ENCODE data around the gene GSTA4.
"Not testable (repeated sequence)": the region's sequence is repeated elsewhere in the genome, so short reads cannot be mapped to it uniquely, and the experiment has no call there.

Gene GSTA4

DNA sequence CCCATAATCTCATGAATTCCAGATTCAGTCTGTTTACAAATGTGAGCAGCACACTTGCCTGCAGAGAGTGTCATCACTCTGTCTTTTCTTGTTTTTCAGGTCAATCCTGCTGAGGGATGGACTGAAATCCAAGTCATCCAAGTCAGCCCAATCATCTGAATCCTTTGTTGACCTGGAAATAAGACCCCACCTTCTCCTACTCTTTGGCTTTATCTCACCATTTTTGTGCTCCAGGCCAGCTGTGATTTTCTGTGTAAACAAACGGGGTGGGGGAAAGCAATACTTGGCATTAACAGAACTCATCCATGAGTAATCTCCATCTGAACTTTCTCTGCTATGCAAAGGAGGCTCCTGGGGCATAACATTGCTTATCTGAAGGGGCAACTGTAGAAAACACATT, 16.9 kb upstream of the GSTA4 start:
- no peak for DNase-seq

DNA sequence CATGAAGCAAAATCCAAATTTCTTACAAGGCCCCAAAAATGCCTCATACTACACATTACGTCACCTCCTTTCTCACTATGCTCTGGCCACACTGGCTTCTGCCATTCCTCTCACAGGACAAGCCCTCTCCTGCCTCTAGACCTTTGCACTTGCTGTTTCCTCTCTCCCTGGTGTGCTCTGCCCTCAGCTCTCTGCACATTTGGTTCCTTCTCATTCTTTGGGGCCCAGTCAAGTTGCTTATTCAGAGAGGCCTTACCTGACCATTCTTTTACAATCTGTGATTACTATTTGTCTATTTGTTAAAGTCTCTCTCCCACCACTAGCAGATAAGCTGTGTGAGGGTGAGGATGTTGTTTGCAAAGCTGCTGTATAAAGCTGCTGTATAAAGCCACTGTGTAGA, 15.4 kb upstream of the GSTA4 start:
- DNase-seq, result no peak

DNA sequence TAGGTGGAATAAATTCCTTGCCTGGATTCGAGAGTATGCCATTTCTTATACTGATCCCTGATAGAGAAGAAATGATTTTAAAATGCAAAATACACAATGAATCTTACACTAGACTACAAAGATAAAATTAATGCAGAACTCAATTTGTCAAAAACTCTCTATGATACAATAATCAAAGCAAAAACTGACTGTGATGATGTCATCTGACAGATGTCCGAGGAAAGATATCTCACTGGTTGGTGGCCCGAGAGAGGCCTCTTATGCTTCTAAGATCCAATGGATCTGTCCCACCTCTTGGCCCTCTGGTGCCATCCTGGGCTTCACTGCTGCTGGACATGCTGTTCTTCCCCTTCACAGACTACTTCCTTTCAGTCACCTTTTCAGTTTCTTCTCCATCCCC, 14.4 kb upstream of the GSTA4 start:
- DNase-seq, result no peak

DNA sequence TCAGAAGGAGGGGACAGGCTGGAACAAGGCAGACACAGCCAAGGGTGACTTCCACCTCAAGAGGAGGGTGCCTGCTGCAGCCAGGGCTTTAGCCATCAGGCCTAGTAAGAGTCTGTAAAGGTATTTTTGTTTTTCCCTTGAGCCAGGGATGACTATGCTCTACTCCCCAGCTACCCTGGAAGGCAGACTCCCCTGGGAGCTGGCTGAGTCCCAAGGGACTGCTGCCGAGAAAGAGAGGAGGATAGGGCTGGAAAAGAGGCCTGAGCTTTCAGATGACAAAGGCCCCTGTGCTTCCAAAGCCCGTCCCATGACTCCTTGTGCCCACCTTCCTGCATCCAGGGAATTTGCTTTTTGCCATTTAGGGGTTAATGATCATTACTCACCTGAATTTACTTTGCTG, 14.0 kb upstream of the GSTA4 start:
- no peak for DNase-seq

GRCh38 chr6:53008192-53008687, 13.2 kb upstream of the GSTA4 start:
- DNase-seq, result not testable (repeated sequence)

- no peak for DNase-seq
Measured at GRCh38 chr6:53005663-53006250, 10.7 kb upstream of the GSTA4 start.

DNA sequence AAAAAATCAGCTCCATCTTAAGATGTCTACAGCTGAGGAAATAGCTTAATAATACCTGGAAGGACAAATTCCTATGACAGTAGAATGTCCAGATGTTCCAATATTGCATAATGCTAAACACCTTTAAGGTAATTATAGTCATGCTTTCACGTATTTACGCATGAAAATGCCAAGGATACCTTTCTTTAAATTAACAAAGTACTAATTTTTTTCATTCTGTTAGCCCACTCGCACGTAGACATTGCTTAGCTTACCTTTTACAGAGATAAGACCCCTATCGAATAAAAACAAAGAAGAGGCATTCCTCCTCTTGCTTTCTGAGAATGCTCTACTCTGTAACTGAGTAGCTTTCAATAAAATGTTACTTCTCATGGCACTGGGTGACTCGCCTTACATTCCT, 4.4 kb upstream of the GSTA4 start:
- no peak for DNase-seq

- no peak for DNase-seq
Measured at GRCh38 chr6:52998603-52999002, 3.5 kb upstream of the GSTA4 start.

DNA sequence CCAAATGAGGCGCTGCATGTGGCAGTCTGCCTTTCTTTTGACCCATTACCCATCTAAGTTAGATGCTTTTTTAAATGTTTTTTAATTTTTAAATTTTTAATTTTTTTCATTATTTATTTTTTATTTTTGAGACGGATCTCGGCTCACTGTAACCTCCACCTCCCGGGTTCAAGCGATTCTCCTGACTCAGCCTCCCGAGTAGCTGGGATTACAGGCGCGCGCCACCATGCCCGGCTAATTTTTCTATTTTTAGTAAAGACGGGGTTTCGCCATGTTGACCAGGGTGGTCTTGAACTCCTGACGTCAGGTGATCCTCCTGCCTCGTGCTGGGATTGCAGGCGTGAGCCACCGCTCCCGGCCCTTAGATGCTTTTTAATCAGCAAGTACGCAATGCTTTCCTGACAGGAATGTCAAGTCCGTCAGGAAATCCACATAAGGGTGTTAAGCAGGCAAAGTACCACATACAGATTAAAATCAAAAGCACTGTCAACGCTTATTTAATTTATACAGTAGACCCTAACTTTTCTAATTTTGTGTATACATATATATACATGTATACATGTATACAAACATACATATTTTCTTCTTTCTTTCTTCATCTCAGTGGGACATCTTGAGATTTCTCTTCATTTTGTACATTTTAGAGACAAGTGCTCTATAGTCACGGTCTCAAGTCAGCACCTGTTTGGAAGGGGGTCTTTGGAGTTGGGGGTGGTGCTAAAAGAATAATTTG, 995 bp upstream of the GSTA4 start:
- DNase-seq, result peak; percentile 58

GRCh38 chr6:52994839-52995088, 320 bp downstream of the GSTA4 start:
- DNase-seq, result no peak

DNA sequence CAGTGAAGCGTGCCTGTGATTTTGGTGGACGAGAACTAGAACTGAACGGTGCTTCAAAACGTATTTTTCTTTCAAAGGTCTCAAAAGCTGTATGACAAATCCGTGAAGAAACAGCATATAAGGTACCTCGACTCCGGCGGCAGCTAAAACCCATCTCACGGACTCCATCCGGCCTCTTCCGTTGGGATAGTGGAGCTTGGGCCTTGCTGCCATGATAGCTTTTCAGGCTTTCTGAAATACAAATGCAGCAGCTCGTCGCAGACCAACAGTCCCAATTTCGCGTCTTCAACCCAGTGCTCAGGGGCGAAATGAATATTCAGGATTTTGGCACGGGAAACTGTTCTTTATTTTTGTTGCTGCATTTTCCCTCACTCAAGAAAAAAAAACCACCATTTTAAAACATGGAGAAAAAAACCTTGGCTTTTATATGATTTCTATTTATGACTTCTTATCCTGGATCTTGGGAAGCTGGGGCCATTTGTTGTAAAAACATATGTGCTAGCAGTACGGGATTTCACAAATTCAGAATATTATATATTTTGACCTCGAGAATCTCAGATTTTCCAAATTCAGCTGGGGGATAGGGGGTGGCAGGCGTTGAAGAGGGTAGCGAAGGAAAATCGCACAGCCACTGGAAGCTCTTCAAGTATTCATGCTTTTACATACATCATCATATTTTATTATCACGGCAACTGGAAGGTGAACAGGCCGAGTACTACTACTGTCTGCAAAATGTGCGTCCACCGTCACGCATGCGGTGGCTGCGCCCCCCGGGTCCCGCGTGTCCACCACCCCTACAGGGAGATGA, 849 bp downstream of the GSTA4 start:
- DNase-seq, result no peak

- no peak for DNase-seq
Measured at GRCh38 chr6:52992980-52993920, 1.8 kb downstream of the GSTA4 start.

GRCh38 chr6:52990342-52990741, 4.7 kb downstream of the GSTA4 start:
- DNase-seq, result no peak

DNA sequence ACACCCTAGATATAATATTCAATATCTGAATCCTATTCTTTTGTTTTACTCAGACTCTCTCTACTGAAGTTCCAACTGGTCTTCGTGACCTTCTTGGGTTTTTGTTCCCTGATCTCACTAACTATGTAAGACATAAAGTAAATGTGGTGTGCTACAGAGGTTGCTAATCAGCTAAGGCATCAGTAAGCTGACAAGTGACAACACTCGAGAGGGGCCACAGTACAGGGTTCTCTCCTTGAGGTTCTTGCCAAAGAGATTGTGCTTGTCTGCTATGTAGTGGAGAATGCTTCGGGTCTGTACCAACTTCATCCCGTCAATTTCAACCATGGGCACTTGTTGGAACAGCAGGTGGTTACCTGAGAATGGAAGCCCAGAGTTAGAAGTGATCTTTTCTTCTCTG, 9.9 kb downstream of the GSTA4 start:
- no peak for DNase-seq

DNA sequence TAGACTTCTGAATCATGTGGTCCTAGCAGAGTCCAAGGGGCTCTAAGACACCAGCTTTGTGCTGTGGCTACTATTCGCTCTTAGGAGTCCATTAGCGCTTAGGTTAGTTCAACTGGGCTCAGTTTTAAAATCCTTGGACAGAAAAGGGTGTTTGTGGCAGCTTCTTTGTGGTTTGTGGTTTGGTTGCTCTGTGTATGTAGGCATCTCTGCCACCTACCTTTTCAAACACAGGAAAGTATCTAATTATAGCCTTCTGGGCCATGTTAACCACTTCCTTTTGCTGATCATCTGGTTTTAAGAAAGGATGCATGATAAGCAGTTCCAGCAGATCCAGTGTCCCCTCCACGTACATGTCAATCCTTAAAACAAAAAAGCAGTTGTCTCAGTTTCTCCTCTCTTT, 10.8 kb downstream of the GSTA4 start:
- DNase-seq, result no peak

DNA sequence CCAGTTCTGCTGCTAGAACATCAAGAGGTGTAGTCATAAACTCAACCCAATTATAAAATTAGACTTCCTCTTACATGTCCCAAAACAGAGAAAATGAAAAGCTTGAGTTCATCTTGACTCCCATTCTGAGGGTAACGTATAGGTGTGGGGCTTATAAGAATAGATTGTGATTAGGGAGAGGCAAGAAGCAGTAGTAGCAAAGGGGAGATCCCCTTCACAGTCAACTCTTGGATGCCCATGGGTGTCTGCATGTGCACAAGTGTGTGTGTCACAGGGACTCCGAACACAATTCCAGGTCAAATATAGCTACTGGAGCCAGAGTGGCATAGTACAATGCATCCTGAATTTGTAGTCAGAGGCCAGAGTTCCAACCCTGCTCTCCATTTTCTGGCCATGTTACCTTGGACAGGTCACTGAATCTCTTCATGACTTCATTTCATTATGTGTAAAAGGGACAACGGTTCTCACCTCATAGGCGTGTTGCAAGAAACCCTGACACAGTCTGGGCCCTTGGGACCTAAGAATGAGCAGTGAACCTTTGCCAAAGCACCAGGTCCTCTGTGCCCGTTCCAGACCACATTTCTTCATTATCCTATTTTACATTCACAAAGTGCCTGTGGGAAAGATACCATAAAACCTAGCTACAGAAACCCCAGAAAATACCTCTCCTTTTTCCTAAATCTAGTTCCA, 11.8 kb downstream of the GSTA4 start:
- DNase-seq, result no peak

DNA sequence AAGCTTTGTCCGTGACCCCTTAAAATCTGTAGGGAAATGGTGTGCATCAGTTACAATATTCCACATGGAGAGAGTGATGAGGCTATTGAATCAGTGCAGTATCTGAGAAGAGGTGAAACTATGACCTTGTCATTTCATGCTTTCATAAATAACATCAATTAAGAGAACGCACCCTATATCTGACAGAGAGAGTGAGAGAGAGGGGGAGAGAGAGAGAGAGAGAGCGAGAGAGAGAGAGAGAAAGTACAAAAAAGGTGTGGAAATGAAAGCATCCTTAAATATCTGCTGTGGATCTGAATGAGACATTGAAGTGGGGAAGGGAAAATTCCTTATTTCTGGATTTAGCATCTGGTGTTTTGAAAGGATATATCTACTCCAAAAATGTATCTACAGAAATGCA, 12.4 kb downstream of the GSTA4 start:
- no peak for DNase-seq

- DNase-seq, result no peak
Measured at GRCh38 chr6:52981222-52981900, 13.7 kb downstream of the GSTA4 start.

DNA sequence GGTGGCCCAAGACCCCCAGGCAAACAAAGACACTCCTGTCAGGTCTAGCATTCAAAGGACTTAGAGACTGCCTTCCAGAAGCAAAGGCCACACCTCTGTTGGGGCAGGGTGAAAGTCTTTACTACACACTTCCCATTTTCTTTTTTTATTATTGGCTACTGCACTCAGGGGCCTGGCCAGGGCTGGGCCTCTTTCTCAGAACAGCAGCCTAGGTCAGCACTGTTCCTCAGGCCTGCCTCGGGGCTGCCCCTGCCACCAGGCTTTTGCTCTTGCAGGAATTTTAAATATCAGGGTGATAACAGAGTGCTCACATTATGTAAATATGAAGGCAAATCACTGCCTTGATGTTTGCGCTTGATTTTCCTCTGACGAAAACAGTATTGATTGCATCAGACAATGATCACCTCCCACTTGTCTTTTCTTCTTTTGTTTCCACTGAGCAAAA, 18.5 kb downstream of the GSTA4 start:
- no peak for DNase-seq

GRCh38 chr6:52976149-52976548, 18.9 kb downstream of the GSTA4 start:
- DNase-seq, result no peak

DNA sequence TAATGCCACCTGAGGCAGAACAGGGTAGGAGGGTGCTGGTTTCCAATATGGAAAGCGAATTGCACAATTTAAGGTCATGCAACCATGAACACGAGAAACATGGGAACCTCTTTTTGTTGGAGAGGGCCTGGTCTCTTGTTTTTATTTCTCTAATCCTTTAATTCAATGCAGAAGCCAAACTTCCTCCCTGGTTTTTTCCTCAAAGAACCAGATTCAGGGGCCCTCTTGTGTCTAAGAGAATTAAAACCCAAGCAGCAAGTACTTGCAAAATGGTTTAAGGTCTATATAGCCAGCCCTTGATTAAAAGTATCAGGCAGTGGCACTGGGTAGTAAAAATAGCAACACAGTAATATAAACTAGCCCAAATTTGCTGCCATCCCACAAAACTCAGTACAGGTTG, 19.5 kb downstream of the GSTA4 start:
- no peak for DNase-seq

- no peak for DNase-seq
Measured at GRCh38 chr6:52972989-52973388, 22.1 kb downstream of the GSTA4 start.

All from activated T-cell treated with anti-CD3 and anti-CD28 coated beads, Interleukin-2, amount 50 U/mL, for 1 hour (primary cell).